Measurements from ENCODE around the gene BMP8A.
"Not testable (repeated sequence)": the region's sequence is repeated elsewhere in the genome, so short reads cannot be mapped to it uniquely, and the experiment has no call there.

BMP8A gene, protein sequence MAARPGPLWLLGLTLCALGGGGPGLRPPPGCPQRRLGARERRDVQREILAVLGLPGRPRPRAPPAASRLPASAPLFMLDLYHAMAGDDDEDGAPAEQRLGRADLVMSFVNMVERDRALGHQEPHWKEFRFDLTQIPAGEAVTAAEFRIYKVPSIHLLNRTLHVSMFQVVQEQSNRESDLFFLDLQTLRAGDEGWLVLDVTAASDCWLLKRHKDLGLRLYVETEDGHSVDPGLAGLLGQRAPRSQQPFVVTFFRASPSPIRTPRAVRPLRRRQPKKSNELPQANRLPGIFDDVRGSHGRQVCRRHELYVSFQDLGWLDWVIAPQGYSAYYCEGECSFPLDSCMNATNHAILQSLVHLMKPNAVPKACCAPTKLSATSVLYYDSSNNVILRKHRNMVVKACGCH

DNA sequence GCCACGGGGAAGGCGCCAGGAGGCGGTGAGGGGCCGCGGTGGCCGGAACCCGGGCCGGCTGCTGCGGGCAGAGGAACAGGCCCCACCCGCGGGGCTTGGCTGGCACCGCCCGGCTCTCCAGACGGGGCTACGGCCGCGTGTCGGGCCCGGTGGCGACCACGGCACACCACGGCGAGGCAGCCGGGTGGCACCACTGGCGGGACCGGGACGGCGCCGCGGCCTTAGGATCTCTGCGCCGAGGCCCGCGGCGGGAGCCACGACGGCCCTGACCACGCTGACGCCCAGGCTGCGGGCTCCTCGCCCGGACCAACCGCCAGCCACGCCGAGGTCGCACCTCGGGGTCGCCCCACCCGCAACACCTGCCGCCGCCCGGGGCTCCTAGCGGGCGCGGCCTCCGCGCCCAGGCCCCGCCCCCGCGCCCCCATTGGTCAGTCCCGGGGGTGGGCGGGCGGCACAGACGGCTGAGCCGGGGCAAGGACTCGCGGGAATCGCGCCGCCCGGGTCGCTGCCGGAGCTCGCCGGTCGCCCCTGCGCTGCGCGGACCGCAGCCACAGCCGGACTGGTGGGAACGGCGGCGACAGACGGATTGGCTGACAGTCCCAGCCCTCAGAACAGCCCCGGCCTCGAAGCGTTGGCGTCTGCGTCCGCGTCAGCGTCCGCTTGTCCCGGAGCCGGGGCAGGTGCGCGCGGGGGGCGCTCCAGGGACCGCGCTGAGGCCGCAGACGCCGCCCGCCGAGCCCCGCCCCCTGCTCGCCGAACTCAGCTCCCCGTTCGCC lies at the start of gene BMP8A:
Gene BMP8A, plus strand, starts transcription at position 491 of the 776 bp plus-strand sequence. CDS start 356 bp downstream, outside the sequence.
- Histone ChIP-seq H3K27me3 (ENCODE audit: control insufficient read depth in 1 of 2, insufficient read depth in 2 of 2, low read length in 2 of 2) (peaks cover 9 to 12% of the 10 kb centered on the region in 2 donors), H3K36me3 (ENCODE audit: control insufficient read depth in 2 of 2, insufficient read depth in 2 of 2, low read length in 2 of 2) (peaks cover 10 to 12% of the 10 kb centered on the region in 2 donors), H3K9ac (ENCODE audit: low read length in 2 of 2) (no peak within 1 kb of the TSS), H3K27ac (ENCODE audit: low read length) (no peak within 1 kb of the TSS), H3K9me3 (ENCODE audit: control insufficient read depth in 2 of 2, low read length in 2 of 2) (no peaks in the 10 kb centered on the region), H3K4me3 (ENCODE audit: low read length in 2 of 2) (peak within 1 kb of the TSS; percentile 8 to 66), H3K4me1 (ENCODE audit: control insufficient read depth, insufficient read depth, low read length) (peaks cover 14% of the 10 kb centered on the region)

DNA sequence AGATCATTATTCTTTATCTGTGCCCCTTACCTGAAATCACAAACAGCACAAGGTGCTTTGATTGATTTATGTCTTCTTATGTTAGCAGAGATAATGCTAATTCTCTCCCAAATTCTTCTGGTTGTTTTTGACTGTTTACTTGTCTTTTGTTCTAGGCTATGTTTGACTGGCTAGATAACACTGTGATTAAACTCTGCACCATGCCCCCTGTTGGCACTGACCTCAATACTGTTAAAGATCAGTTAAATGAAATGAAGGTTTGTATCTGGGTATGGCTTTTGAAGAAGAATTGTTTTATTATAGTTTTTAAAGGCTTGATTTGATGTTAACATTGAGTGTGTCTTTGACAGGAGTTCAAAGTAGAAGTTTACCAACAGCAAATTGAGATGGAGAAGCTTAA lies 49.6 kb upstream of the BMP8A start:
- H3K36me3 ChIP-seq (ENCODE audit: control insufficient read depth in 2 of 2, insufficient read depth in 2 of 2, low read length in 2 of 2) = peaks cover 64 to 74% of the 10 kb centered on the region in 2 donors
- no peaks in the 10 kb centered on the region for H3K9me3 ChIP-seq (ENCODE audit: control insufficient read depth in 2 of 2, low read length in 2 of 2)
- no peak overlapping the region for H3K4me3 ChIP-seq (ENCODE audit: low read length in 2 of 2)
- H3K27ac ChIP-seq (ENCODE audit: low read length) = no peak overlapping the region
- H3K4me1 ChIP-seq (ENCODE audit: control insufficient read depth, insufficient read depth, low read length) = no peaks in the 10 kb centered on the region
- no peak overlapping the region for H3K9ac ChIP-seq (ENCODE audit: low read length in 2 of 2)
- no peaks in the 10 kb centered on the region for H3K27me3 ChIP-seq (ENCODE audit: control insufficient read depth in 1 of 2, insufficient read depth in 2 of 2, low read length in 2 of 2)

DNA sequence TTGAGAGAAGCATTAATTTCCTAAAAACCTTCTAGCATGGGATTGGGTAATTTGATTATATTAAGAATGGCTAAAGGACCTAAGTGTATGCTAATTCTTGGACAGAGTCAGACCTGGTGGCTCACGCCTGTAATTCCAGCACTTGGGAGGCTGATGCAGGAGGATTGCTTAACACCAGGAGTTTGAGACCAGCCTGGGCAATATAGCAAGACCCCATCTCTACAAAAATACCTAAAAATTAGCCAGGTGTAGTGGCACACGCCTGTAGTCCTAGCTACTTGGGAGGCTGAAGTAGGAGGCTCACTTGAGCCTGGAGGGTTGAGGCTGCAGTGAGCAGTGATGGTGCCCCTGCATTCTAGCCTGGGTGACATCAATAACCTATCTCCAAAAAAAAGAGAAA lies 45.9 kb upstream of the BMP8A start:
- H3K9ac ChIP-seq (ENCODE audit: low read length in 2 of 2) = no peak overlapping the region
- no peaks in the 10 kb centered on the region for H3K4me1 ChIP-seq (ENCODE audit: control insufficient read depth, insufficient read depth, low read length)
- peaks cover 68 to 76% of the 10 kb centered on the region in 2 donors for H3K36me3 ChIP-seq (ENCODE audit: control insufficient read depth in 2 of 2, insufficient read depth in 2 of 2, low read length in 2 of 2)
- H3K9me3 ChIP-seq (ENCODE audit: control insufficient read depth in 2 of 2, low read length in 2 of 2) = no peaks in the 10 kb centered on the region
- no peaks in the 10 kb centered on the region for H3K27me3 ChIP-seq (ENCODE audit: control insufficient read depth in 1 of 2, insufficient read depth in 2 of 2, low read length in 2 of 2)
- H3K27ac ChIP-seq (ENCODE audit: low read length) = no peak overlapping the region
- no peak overlapping the region for H3K4me3 ChIP-seq (ENCODE audit: low read length in 2 of 2)

DNA sequence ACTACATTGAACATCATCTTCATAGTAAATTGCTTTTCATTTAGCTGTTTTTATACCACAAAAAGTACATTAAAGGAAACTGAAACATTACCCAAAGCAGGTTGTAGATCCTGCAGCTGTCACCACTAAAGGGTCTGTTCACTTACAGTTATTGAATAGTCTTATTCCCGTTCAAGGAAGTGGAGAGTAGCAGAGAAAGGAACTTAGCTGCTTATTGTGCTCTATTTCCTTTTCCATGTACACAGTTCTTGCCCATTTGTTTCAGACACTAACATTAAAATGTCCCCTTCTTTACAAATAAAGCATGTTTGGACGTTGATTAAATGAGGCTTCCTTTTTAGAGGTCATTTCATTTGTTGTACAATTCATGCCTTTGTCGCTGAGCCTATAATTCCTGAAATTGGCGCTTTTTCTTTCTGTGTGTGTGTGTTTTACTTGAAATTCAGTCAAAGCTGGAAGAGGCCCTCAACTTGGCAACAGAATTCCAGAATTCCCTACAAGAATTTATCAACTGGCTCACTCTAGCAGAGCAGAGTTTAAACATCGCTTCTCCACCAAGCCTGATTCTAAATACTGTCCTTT lies 44.4 kb upstream of the BMP8A start:
- H3K4me3 ChIP-seq (ENCODE audit: low read length in 2 of 2) = no peak overlapping the region

DNA sequence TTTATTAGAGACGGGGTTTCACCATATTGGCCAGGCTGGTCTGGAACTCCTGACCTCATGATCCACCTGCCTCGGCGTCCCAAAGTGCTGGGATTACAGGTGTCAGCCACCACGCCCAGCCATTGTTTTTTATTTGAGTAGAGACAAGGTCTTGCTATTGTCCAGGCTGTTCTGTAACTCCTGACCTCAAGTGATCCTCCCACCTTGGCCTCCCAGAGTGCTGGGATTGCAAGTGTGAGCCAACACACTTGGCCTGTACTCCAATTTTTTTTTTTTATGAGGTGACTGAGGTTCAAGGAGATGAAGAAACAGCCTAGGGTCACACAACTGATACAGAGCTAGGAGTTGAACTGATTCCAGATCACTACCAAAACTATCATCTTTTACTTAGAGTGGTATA lies 41.4 kb upstream of the BMP8A start:
- H3K27me3 ChIP-seq (ENCODE audit: control insufficient read depth in 1 of 2, insufficient read depth in 2 of 2, low read length in 2 of 2); H3K27ac ChIP-seq (ENCODE audit: low read length); H3K9me3 ChIP-seq (ENCODE audit: control insufficient read depth in 2 of 2, low read length in 2 of 2); H3K9ac ChIP-seq (ENCODE audit: low read length in 2 of 2); H3K4me3 ChIP-seq (ENCODE audit: low read length in 2 of 2); H3K4me1 ChIP-seq (ENCODE audit: control insufficient read depth, insufficient read depth, low read length): not testable (repeated sequence)
- H3K36me3 ChIP-seq (ENCODE audit: control insufficient read depth in 2 of 2, insufficient read depth in 2 of 2, low read length in 2 of 2) = peaks cover 67 to 79% of the 10 kb centered on the region in 2 donors

More for the DNA sequence above, 44.4 kb upstream of the BMP8A start:
- H3K4me1 ChIP-seq (ENCODE audit: control insufficient read depth, insufficient read depth, low read length) = no peaks in the 10 kb centered on the region
- H3K9me3 ChIP-seq (ENCODE audit: control insufficient read depth in 2 of 2, low read length in 2 of 2) = no peaks in the 10 kb centered on the region
- no peak overlapping the region for H3K27ac ChIP-seq (ENCODE audit: low read length)
- no peak overlapping the region for H3K9ac ChIP-seq (ENCODE audit: low read length in 2 of 2)
- H3K36me3 ChIP-seq (ENCODE audit: control insufficient read depth in 2 of 2, insufficient read depth in 2 of 2, low read length in 2 of 2) = peaks cover 66 to 76% of the 10 kb centered on the region in 2 donors
- no peaks in the 10 kb centered on the region for H3K27me3 ChIP-seq (ENCODE audit: control insufficient read depth in 1 of 2, insufficient read depth in 2 of 2, low read length in 2 of 2)

DNA sequence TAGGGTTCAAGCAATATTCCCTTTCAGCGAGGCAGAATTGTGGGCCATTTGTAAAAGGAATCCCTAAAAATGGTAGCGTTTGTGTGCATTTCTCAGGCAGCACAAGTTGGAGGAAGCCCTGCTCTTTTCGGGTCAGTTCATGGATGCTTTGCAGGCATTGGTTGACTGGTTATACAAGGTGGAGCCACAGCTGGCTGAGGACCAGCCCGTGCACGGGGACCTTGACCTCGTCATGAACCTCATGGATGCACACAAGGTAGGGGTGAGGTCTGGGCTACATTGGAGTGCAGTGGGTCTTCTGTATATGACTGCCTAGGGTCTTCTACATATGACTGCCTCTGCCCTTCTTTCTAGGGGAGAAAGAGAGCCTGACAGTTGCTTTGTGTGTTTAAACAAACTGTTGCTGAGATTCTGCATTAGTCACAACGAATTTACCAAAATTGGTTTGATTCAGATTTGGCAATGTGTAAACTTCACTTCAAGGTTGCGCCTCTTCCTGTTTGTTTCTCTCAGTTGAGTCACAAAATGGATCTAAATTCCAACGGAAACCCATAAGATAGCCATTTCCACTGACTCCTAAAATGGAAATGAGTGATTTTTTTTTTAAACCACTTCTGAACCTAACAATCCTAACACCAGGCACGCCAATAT lies 40.4 kb upstream of the BMP8A start:
- Histone ChIP-seq H3K36me3 (ENCODE audit: control insufficient read depth in 2 of 2, insufficient read depth in 2 of 2, low read length in 2 of 2) (peaks cover 69 to 80% of the 10 kb centered on the region in 2 donors), H3K9ac (ENCODE audit: low read length in 2 of 2) (no peak overlapping the region), H3K27ac (ENCODE audit: low read length) (no peak overlapping the region), H3K27me3 (ENCODE audit: control insufficient read depth in 1 of 2, insufficient read depth in 2 of 2, low read length in 2 of 2) (no peaks in the 10 kb centered on the region), H3K4me3 (ENCODE audit: low read length in 2 of 2) (no peak overlapping the region), H3K9me3 (ENCODE audit: control insufficient read depth in 2 of 2, low read length in 2 of 2) (no peaks in the 10 kb centered on the region), H3K4me1 (ENCODE audit: control insufficient read depth, insufficient read depth, low read length) (no peaks in the 10 kb centered on the region)

DNA sequence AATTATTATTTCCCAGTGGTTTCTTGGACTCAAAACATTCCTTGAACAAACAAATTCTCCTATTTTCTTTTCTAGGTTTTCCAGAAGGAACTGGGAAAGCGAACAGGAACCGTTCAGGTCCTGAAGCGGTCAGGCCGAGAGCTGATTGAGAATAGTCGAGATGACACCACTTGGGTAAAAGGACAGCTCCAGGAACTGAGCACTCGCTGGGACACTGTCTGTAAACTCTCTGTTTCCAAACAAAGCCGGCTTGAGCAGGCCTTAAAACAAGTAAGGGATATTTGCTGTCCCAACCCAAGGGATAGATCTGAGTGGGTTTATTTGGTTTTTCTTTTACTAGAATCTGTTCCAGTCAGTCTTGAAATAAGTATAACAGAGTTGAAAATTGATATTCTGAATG lies 39.4 kb upstream of the BMP8A start:
- H3K36me3 ChIP-seq (ENCODE audit: control insufficient read depth in 2 of 2, insufficient read depth in 2 of 2, low read length in 2 of 2) = peaks cover 77 to 84% of the 10 kb centered on the region in 2 donors
- no peaks in the 10 kb centered on the region for H3K27me3 ChIP-seq (ENCODE audit: control insufficient read depth in 1 of 2, insufficient read depth in 2 of 2, low read length in 2 of 2)
- H3K4me1 ChIP-seq (ENCODE audit: control insufficient read depth, insufficient read depth, low read length) = no peaks in the 10 kb centered on the region
- H3K9me3 ChIP-seq (ENCODE audit: control insufficient read depth in 2 of 2, low read length in 2 of 2) = no peaks in the 10 kb centered on the region
- no peak overlapping the region for H3K9ac ChIP-seq (ENCODE audit: low read length in 2 of 2)
- no peak overlapping the region for H3K27ac ChIP-seq (ENCODE audit: low read length)
- no peak overlapping the region for H3K4me3 ChIP-seq (ENCODE audit: low read length in 2 of 2)

DNA sequence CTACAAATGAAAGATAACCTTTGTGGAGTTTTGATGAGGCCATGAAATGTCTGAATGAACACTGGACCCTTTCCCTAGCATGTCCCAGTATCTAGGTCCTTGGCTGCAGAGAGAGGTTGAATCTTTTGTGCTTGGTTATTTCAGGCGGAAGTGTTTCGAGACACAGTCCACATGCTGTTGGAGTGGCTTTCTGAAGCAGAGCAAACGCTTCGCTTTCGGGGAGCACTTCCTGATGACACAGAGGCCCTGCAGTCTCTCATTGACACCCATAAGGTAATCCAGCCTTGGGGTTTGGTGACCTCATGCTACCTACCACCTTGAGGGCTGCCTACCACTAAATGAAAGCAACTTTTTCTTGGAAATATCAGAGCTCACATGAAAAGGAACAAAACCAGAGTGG lies 38.9 kb upstream of the BMP8A start:
- no peak overlapping the region for H3K27ac ChIP-seq (ENCODE audit: low read length)
- H3K4me3 ChIP-seq (ENCODE audit: low read length in 2 of 2) = no peak overlapping the region
- H3K4me1 ChIP-seq (ENCODE audit: control insufficient read depth, insufficient read depth, low read length) = no peaks in the 10 kb centered on the region
- peaks cover 79 to 84% of the 10 kb centered on the region in 2 donors for H3K36me3 ChIP-seq (ENCODE audit: control insufficient read depth in 2 of 2, insufficient read depth in 2 of 2, low read length in 2 of 2)
- H3K9ac ChIP-seq (ENCODE audit: low read length in 2 of 2) = no peak overlapping the region
- H3K9me3 ChIP-seq (ENCODE audit: control insufficient read depth in 2 of 2, low read length in 2 of 2) = no peaks in the 10 kb centered on the region
- no peaks in the 10 kb centered on the region for H3K27me3 ChIP-seq (ENCODE audit: control insufficient read depth in 1 of 2, insufficient read depth in 2 of 2, low read length in 2 of 2)

DNA sequence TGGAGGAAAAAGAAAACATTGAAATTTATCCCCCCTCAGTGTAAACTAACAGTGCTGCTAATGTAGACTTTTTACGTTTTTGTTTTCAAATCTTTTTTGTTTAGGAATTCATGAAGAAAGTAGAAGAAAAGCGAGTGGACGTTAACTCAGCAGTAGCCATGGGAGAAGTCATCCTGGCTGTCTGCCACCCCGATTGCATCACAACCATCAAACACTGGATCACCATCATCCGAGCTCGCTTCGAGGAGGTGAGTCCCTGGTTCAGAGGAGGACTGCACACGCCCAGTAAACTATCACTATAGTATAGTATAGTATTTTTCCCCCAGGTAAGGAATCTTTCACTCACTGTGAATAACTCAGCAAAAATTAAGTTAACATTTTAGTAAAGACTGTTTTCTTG lies 37.8 kb upstream of the BMP8A start:
- H3K9me3 ChIP-seq (ENCODE audit: control insufficient read depth in 2 of 2, low read length in 2 of 2) = no peaks in the 10 kb centered on the region
- peaks cover 81 to 86% of the 10 kb centered on the region in 2 donors for H3K36me3 ChIP-seq (ENCODE audit: control insufficient read depth in 2 of 2, insufficient read depth in 2 of 2, low read length in 2 of 2)
- no peaks in the 10 kb centered on the region for H3K4me1 ChIP-seq (ENCODE audit: control insufficient read depth, insufficient read depth, low read length)
- no peaks in the 10 kb centered on the region for H3K27me3 ChIP-seq (ENCODE audit: control insufficient read depth in 1 of 2, insufficient read depth in 2 of 2, low read length in 2 of 2)
- H3K9ac ChIP-seq (ENCODE audit: low read length in 2 of 2) = no peak overlapping the region
- H3K27ac ChIP-seq (ENCODE audit: low read length) = no peak overlapping the region
- H3K4me3 ChIP-seq (ENCODE audit: low read length in 2 of 2) = no peak overlapping the region

DNA sequence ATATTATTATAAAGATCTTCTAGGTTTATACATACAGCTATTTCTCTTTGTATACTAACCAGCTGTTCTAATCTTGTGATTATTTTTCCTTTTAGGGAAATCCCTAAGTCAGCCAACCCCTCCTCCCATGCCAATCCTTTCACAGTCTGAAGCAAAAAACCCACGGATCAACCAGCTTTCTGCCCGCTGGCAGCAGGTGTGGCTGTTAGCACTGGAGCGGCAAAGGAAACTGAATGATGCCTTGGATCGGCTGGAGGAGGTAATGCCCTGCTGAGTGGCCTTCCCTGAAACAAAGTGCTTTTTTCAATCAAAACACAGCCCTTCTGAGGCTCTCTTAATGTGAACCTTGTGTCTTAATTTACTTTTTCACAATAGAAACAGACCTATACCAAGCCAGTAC lies 32.4 kb upstream of the BMP8A start:
- H3K36me3 ChIP-seq (ENCODE audit: control insufficient read depth in 2 of 2, insufficient read depth in 2 of 2, low read length in 2 of 2) = peaks cover 87 to 93% of the 10 kb centered on the region in 2 donors

More for the DNA sequence above, 32.4 kb upstream of the BMP8A start:
- Histone ChIP-seq H3K9me3 (ENCODE audit: control insufficient read depth in 2 of 2, low read length in 2 of 2) (no peaks in the 10 kb centered on the region), H3K9ac (ENCODE audit: low read length in 2 of 2) (no peak overlapping the region), H3K27me3 (ENCODE audit: control insufficient read depth in 1 of 2, insufficient read depth in 2 of 2, low read length in 2 of 2) (no peaks in the 10 kb centered on the region), H3K4me1 (ENCODE audit: control insufficient read depth, insufficient read depth, low read length) (no peaks in the 10 kb centered on the region), H3K27ac (ENCODE audit: low read length) (no peak overlapping the region), H3K4me3 (ENCODE audit: low read length in 2 of 2) (no peak overlapping the region)
